D341Med (cell line): ENCODE data around the gene MSANTD1.

Source experiments
- DNase-seq: peaks from one replicate; pipeline ENCODE4 v3.0.0; 2012; ENCODE audit warnings: low spot score

MSANTD1 gene

GRCh38 chr4:3248178-3248480 is 830 bp upstream of the MSANTD1 start:
- DNase-seq = no peak

DNA sequence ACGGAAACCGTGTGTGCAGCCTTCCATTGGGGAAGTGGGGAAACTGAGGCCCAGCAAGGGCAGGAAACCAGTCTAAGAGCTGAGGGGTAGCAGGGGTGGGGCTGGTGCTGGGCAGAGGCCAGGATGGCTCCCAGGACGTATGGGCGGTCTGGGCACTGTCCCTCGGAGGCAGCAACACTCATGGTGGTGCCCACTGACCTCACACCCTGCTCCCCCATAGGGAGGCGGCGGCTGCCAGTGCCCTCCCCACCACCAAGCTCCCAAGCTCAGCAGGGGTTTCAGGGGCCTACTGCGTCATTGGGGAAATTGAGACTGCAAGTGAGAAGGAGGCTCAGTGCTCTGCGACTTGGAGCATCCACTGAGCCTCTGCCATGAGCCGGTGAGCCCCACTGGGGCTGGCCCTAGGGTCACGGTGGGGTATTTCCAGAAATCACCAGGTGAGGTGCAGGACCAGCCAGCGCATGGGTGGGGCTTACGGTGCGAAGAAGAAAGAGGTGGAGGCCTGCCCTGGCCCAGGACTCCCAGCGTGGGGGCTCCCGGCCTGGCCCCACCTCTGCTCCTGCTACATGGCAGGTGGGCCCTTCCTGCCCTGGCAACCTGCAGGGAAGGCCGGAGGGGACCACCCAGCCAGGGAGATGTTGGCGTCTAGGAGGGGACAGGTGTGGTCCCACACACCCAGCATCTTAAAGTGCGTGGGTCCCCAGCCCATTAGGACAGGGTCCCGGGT is 915 bp downstream of the MSANTD1 start:
- DNase-seq = no peak

DNA sequence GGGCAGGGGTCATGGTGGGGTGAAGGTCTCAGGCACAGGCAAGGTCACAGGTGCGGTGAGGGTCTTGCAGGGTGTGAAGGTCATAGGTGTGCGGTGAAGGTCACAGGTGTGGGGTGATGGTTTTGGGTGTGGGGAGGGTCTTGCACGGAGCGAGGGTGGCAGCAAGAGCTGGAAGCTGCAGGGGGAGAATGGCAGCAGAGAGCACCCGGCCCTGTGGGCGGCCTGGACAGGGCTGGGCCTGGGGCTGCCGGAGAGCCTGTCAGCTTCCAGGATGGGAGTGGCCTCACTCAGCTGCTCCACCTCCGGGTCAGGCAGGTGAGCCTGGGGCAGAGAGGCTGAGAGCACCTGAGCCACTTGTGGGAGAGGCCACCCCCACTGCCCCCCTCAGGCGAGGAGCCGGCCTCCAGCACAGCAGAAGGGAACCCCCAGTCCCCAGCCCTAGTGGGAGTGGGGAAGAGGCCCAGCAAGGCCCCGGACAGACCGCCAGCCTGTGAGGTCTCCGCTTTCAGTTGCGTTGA is 1.5 kb downstream of the MSANTD1 start:
- DNase-seq = no peak

DNA sequence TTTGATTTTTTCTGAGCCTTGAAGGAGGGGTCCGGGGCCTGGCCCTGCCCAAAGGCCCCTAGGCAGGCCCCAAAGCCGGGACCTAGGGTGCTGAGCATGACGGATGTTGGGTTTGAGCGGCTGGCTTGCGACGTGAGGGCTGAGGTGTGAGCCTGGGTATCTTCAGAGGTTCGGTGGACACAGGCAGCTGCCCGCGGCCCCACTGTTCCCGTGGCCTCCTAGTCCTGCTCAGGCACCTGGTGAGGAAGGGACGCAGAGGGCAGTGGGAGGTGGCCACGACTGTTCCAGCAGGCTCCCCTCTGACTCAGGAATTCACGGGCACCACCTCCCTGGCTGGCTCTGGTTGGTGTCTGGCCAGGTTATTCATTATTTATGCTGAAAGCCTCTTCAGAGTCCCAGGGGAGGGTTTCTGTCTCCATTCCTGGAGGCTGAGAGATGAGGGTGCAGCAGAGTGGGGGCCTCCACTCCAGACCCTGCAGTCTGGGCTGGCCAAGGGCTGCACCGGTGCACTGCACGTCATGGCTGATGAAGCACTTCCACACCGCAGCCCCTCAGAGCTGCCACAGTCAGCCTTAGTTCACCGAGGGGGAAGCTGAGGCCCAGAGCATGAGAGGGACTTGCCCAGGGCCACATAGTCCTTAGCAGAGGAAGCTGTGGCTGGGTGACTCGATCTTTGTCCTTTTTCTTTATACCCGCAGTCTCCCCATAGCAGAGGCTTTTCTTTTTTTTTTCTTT is 2.2 kb downstream of the MSANTD1 start:
- DNase-seq = peak; percentile 62

DNA sequence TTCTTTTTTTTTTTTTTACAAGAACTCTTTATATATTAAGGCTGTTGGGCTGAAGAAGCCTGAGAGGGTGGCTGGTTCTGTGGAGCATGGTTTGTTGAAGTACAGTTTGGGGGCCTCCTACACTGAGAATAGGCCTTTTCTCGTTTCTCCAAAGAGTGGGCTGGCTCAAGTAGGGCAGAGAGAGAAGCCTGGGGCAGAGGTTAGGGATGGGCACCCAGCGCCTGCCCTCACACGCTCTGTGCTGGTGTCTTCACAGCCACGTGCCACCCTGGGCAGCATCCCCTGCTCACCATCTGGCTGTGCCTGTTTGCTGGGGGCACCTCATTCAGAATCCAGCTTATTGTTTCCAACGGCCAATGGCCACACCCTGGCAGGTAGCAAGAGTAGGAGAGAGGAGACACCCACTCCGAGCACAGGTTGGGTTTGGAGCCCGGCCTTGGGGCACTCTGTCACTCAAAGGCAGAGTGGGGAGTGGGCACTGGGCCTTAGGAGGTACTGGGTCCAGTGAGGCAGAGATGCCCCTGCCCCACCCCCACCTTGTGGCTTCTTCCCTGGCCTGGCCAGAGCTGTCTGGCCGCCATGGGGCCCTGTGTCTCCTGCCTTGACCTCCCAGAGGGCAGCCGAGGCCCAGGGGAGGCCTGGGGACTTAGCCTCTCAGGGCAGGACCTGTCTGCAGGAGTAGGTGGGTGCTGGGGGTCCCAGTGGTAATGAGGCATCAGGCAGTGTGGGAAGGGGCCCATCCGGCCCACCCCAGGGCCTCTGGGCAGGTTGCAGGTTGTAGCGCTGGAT is 2.9 kb downstream of the MSANTD1 start:
- DNase-seq = no peak

DNA sequence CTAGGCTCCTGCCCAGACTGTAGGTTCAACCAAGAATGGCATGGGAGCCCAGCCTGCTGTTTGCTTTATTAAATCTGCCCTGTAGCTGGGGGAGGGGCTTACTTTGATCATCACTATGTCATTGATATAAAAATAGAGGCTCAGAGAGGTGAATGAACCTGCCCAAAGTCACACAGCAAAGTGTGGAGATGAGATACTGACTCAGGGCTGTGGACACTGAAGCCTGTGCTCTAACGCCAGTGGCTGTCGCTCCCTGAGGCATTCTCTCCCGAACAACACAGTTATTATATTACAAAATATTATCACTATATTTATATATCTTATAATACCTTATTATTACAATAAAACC is 3.5 kb downstream of the MSANTD1 start:
- no peak for DNase-seq

GRCh38 chr4:3252831-3253641 is 4.1 kb downstream of the MSANTD1 start:
- no peak for DNase-seq

DNA sequence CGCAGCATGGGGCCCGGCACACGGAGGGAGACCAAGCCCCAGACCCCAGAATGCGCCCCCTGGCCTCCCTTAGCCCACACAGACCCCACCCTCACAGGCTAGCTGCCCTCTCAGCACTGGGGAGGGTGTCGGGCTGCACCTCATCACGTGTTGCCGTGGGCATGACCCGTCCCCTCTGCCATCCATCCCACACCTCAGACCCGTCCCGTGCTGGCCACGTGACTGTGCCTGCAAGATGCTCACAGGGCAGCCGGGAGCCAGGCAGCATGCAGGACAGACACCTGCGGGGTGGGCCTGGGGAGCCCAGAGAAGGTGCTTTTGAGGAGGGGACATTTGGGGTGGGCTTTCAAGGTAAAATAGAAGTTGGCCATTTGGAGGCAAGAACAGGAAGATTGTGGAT is 4.8 kb downstream of the MSANTD1 start:
- no peak for DNase-seq

DNA sequence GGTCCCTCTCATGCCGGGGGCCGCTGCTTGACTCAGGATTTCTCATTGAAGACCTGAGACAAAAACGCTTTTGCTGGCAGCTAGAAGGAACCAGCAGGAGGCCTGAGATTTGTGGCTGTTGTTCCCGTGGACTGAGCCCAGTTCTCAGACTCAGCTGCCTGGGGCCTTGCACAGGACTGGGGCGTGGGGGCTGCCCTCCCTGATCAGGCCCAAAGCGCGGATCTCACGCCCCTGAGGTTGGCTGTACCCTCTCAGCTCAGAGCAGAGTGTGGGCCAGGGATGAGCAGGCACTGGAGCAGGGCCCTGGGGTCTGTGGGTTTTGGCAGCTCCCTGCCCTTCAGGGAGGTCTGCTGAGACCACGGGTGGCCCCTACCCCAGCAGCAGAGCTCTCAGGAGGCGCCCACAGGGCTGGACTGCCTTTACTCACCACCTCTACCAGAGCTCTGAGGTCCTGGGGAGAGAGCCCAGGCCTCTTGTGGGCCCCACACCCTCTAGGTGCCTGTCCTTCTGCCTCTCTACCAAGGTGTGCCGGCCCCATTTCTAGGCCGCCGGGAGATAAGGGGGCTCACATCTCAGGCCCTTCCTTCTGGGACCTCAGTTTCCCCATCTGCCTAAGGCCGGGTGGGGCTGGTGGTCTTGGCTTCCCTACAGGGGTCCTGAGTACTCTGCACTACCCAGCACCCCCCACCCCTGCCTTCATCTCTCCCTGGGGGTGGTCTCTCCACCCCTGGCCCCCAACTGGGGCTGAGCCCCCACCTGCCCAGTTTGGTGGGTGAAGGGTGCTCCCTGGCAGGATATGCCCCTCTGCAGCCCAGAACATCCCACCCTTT is 5.6 kb downstream of the MSANTD1 start:
- peak; percentile 30 for DNase-seq

GRCh38 chr4:3255611-3256186 is 6.7 kb downstream of the MSANTD1 start:
- peak; percentile 21 for DNase-seq

GRCh38 chr4:3256230-3257102 is 7.5 kb downstream of the MSANTD1 start:
- DNase-seq = peak; percentile 23

GRCh38 chr4:3257103-3257555 is 8.2 kb downstream of the MSANTD1 start:
- peak; percentile 33 for DNase-seq

- DNase-seq = peak; percentile 18
These were observed 8.9 kb downstream of the MSANTD1 start for GRCh38 chr4:3257556-3258482.

DNA sequence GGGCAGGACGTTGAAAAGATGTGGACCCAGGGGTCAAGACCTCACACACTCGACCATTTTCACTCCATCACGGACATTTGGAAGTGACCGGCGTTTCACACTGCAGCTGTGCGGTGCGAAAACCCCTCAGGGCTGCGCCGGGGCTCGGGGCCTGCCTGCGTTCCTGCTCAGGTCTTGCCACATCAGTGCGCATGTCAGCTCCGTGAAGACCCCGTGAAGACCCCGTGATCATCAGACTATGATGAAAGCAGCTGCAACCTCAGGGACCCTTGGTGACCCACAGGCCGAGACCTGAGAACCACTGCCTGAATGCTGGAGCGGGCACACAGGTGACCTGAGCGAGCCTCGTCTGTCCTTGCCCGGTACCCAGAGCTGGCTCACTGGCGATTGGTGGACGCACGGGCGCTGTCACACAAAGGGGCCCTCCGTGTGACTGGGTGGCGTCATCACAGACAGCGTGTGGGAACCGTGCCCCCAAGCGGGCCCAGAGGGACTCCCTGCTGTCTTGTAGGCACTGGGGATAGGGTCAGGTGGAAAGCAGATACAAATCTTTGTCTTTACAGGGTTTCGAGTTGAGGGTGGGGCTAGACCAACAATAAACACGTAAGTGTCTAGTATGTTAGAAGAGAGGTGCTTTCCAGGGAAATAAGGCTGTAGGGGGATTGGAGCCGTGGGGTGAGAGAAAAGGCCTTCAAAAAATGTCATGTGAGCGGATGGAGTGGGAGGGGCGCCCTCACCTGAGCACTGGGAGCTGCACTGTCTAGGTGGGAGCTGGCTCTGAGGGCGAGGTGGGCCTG is 12.7 kb downstream of the MSANTD1 start:
- DNase-seq = peak; percentile 21

DNA sequence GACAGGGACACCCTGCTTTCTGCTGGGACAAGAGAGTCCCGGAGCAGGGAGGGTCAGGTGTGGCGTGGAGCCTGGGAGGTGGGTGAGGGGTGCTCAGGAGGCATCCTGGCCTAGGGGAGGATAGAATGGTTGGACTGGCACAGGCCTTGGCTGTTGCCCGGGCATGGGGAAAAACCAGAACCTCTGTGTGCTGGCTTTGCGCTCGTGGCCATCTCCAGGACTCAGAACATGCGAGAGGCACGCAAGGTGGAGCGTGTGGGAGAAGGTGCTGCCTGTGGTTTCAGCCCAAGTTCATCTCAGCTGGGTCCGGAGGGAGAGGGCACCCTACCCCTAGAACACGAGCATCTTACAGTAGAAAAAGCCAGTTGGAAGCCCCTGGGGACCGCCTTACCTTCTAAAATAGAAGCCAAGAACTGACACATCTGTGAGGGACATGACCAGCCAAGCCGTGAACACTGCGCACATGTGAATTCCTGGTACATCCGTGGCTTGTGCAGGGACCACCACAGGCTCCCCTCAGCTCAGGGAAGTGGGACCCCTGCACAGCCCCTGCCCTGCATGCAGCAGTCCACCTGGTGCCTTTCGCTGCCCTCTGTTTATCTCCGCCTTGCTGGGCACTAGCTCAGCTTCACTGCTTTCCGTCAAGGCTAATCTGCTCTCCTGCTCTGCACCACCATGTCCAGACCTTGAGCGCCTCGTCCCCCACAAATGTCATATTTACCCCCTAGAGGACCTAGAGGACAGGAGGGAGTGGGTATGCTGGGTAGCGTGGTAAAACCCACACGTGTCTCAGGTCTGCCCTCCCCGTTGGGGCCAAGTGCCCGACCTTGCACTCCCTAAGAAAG is 13.5 kb downstream of the MSANTD1 start:
- peak; percentile 21 for DNase-seq

DNA sequence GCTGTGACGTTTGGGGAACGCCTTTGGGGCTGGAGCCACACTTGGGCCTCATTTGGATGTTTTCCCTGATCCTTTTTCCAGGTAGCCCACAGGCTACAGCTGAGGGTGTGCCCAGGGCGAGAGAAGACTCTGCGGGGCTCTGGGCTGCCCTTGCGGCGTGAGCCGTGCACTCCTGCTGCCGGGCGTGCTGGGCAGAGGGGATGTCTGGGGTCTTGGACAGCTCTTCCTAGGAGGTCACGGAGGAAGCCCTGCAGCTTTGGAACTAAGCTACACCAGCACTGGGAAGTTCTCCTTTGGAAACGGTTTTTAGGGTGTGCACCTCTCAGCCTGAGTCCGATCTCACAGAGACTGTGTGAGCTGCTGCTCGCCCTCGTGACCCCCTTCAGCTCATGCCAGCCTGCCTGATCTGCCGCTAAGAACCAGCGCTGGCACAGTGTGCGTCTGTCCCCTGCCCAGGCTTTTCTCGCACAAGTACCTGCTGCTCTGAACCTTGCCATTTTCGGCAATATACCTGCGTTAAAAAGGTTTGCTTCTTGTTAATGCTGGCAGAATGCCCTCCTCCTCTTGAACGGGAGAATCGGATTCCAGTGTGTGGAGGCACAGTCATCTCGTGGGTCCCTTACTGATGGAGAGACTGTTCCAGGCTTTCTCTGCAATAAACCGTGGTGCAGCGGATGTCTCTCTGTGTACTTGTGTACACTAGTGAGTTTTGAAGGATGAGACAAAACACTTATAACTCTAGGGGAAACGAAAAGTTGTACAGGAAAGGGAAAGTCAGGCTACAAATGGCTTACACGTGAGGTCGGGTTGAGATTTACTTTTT is 14.3 kb downstream of the MSANTD1 start:
- DNase-seq = peak; percentile 32
